Ishikawa (cell line): ENCODE results near the gene CRHBP.

ENCODE experiments used
- MAX ChIP-seq: IDR thresholded peaks from 2 replicates; pipeline ENCODE4 v1.6.1; 2012
- RAD21 ChIP-seq: IDR thresholded peaks from 2 replicates; pipeline ENCODE4 v1.6.1; 2012; ENCODE audit warnings: low read depth
- TAF1 ChIP-seq: IDR thresholded peaks from 2 replicates; pipeline ENCODE4 v1.6.1; 2012; ENCODE audit warnings: low read depth, mild to moderate bottlenecking

DNA sequence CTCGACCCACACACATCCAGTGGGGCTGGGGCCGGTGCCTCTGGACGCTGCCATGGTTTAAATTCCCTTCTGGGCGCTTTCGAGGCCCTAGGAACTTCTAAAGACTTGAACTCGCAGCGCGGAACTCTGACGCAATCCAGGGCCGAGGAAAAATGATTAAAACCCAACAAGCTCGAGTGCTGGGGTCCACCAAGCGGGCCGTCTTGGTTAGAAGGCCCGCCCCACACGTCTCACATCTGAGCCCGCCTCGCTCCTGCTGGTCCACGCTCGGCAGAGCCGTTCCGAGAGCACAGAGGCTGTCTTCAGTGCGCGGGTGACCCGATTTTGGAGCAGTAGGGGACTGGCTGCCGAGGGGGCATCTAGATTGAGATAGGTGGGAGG is 1.5 kb downstream of the CRHBP start:
- TF ChIP-seq RAD21 (no peak), MAX (no peak), TAF1 (no peak)
